Ovary (tissue), 9 donors: ENCODE measurements around the gene ZNF738. TPM values are rescaled to one million over a fixed set of nuclear protein-coding genes. Genes with fewer than 3 reads are reported as not detected.
"Not testable (repeated sequence)": the region's sequence is repeated elsewhere in the genome, so short reads cannot be mapped to it uniquely, and the experiment has no call there.

Experiments used
- DNase-seq, 5 donors: peaks; one replicate each; pipeline ENCODE4 v3.0.0-alpha.2; 2019 to 2020
- H3K27ac ChIP-seq, 2 donors: fragments of 200-600 bp; one replicate each; pipeline versions ENCODE4 v1.5.1 to v1.8.0; 2019 to 2022
- H3K27me3 ChIP-seq: fragments of 200-600 bp; one replicate; pipeline ENCODE4 v1.8.0; 2022
- H3K36me3 ChIP-seq: fragments of 200-600 bp; sonication (generic); one replicate; pipeline ENCODE4 v1.5.1; 2019
- H3K4me1 ChIP-seq: one replicate; pipeline ENCODE4 v1.8.1; 2013; ENCODE audit warnings: mild to moderate bottlenecking, moderate library complexity; ENCODE audit not compliant: insufficient read depth
- H3K4me3 ChIP-seq: fragments of 200-600 bp; sonication (generic); one replicate; pipeline ENCODE4 v1.5.1; 2017
- H3K9me3 ChIP-seq, 2 donors: fragments of 200-600 bp in 1 of 2; sonication (generic) in 1 of 2; one replicate each; pipeline versions ENCODE4 v1.5.1 to v1.8.1; 2013 to 2019; ENCODE audit warnings: mild to moderate bottlenecking in 1 of 2, moderate library complexity in 1 of 2
- EP300 ChIP-seq: sonication (generic); formaldehyde crosslinking; IDR thresholded peaks from one replicate; pipeline ENCODE4 v1.6.1; 2017; ENCODE audit warnings: antibody characterized with exemption
- POLR2A ChIP-seq: fragments of 450-650 bp; IDR thresholded peaks from one replicate; pipeline ENCODE4 v1.6.1; 2017; ENCODE audit warnings: antibody characterized with exemption, mild to moderate bottlenecking, moderate library complexity
- WGBS, 3 donors: extraction: QIAGEN DNeasy Blood & Tissue Kit in 1 of 3; methylation state at CpG; one replicate each; pipeline versions ENCODE4 v1.1.5 to v1.1.7; 2013 to 2017; 5-methylcytosine and 5-hydroxymethylcytosine counted together
- intact Hi-C, 4 donors: fragments of 100-400 bp; cut with DNase I; formaldehyde crosslinking; loops; one replicate each; pipeline versions ENCODE4 v1.11.0 to v1.15.1; 2022 to 2023
- polyA plus RNA-seq, 2 donors: library from polyadenylated mRNA; stranded (reverse); fragments of 200-250 nt in 1 of 2; fragments of 350-450 nt in 1 of 2; fragmentation: Illumina TruSeq in 1 of 2; extraction: RNeasy Lipid Tissue Mini Kit (QIAGEN cat#74804) in 1 of 2; gene quantifications; one replicate each; pipeline ENCODE4 v1.2.3, GENCODE V29; 2013 to 2014
- total RNA-seq, 7 donors: library from RNA; depleted of rRNA in 2 of 7; stranded (reverse); fragments of >200 nt in 2 of 7; fragmentation: NEBNext Ultra II Directional in 3 of 7; extraction: Animal tissue kit (Norgen Biotek cat#: 25700) in 3 of 7; gene quantifications; one replicate each; pipeline versions ENCODE4 v1.1.0 to v1.2.4, GENCODE V29; 2016 to 2023
- TF ChIP-seq, protein P1 (sequence below), 3 donors: fragments of 450-650 bp in 2 of 3; fragments of 200-600 bp in 1 of 3; IDR thresholded peaks; one replicate each; pipeline versions ENCODE4 v1.5.1 to v1.8.0; 2016 to 2022; ENCODE audit warnings: antibody characterized with exemption in 3 of 3, mild to moderate bottlenecking in 1 of 3
- donor health status: DM: no; HTN: no; CAD: no; lungs with moderate emphysema.
- donor health status: DM: no; HTN: no; CAD: no.
- donor health status: Bipolar disorder and iron deficiency.
- donor health status: DM: yes; HTN: yes; CAD: no.
- donor health status: DM: no; HTN: no; CAD: no.
- donor health status: DM: yes; HTN: yes; CAD: no.

The ZNF738 gene
- total and polyA plus RNA-seq, 9 donors, result 4.0 to 12.2 (median 9.1) TPM

DNA sequence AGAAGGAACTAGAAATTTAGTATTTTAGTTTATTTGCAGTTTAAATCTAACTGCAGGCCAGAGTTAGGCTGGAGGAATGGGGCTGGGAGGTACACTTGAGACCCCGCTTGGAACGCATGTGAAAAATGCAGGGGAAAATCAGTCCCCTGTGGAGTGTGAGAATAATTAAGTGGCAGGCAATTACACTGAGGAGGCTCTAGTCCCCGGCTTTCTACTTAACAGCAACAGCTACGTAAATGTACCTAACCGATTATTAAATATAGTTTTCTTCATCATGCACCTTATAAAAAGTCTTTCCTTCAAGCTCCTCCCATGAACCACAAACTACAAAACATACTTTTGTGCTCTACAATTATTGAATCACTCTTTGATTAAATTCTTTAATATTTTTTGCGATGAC, 30.4 kb upstream of the ZNF738 start:
- Histone ChIP-seq H3K27me3 (no peaks in the 10 kb centered on the region), H3K4me3 (peak overlapping the region; percentile 78), H3K4me1 (peaks cover 11% of the 10 kb centered on the region), H3K9me3 (no peaks in the 10 kb centered on the region), H3K36me3 (no peaks in the 10 kb centered on the region), H3K27ac (peak overlapping the region in 1 of 2 donors; percentile 96)
- no peak for DNase-seq
- no peak for TF ChIP-seq POLR2A
- no peak for TF ChIP-seq EP300
- TF ChIP-seq, protein P1, sequence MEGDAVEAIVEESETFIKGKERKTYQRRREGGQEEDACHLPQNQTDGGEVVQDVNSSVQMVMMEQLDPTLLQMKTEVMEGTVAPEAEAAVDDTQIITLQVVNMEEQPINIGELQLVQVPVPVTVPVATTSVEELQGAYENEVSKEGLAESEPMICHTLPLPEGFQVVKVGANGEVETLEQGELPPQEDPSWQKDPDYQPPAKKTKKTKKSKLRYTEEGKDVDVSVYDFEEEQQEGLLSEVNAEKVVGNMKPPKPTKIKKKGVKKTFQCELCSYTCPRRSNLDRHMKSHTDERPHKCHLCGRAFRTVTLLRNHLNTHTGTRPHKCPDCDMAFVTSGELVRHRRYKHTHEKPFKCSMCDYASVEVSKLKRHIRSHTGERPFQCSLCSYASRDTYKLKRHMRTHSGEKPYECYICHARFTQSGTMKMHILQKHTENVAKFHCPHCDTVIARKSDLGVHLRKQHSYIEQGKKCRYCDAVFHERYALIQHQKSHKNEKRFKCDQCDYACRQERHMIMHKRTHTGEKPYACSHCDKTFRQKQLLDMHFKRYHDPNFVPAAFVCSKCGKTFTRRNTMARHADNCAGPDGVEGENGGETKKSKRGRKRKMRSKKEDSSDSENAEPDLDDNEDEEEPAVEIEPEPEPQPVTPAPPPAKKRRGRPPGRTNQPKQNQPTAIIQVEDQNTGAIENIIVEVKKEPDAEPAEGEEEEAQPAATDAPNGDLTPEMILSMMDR (IDR thresholded peaks at IDR 0.05), result no peak
- 1 to 2% (median 2%) methylated on average over 6 of the region's 6 CpGs for WGBS, 3 donors
- intact Hi-C loops, result no loop called here

DNA sequence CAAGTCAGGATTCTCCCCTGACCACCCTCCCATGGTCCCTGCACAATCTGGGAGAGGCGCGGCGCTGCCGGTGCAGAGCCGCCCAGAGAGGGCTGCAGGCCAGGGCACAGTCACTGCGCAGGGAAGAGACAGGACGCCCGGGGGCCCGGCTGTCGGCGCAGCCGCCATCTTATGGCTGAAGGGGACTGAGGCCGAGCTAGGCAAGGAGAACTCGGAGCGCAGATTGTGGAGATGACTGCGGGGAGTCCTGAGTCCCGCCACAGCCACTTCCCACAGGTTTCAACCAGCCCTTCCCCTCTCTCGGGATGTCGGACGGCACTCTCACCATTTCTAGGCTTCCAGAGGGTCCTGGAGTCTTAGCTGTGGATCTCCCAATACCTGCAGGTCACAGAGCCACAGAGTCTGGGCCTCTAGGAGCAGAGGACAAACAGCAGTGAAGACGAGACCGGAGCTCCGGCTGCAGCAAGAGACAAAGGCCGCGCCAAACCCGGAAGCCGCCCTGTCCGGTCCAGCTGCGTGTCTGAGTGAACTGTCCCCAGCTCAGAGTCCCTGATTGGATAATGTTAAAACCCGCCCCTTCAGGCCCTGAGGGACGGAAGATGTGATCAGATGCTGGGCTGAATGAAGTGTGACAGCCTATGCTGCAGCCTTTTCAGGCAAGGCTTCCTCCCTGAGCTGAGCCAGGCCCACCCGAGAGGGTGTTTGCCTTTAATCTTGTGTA, 29.8 kb upstream of the ZNF738 start, which contains the start of gene ZNF708:
Gene ZNF708 (minus strand): TSS at position 526 of the 721 bp plus-strand sequence. CDS start 198 bp downstream, at position 328.
- peak within 1 kb of the TSS; percentile 84 to 96 for H3K27ac ChIP-seq
- no peaks in the 10 kb centered on the region for H3K27me3 ChIP-seq
- intact Hi-C loops, result no loop called here
- H3K4me1 ChIP-seq, result peaks cover 6% of the 10 kb centered on the region
- TF ChIP-seq POLR2A (peak; percentile 66), EP300 (no peak)
- TF ChIP-seq, protein P1 (IDR thresholded peaks at IDR 0.05), result no peak
- no peaks in the 10 kb centered on the region for H3K9me3 ChIP-seq
- DNase-seq, result peak; percentile 82 to 85 (median 85)
- peak within 1 kb of the TSS; percentile 78 for H3K4me3 ChIP-seq
- 0% methylated on average over 32 of the region's 32 CpGs for WGBS, 3 donors
- H3K36me3 ChIP-seq, result no peaks in the 10 kb centered on the region

DNA sequence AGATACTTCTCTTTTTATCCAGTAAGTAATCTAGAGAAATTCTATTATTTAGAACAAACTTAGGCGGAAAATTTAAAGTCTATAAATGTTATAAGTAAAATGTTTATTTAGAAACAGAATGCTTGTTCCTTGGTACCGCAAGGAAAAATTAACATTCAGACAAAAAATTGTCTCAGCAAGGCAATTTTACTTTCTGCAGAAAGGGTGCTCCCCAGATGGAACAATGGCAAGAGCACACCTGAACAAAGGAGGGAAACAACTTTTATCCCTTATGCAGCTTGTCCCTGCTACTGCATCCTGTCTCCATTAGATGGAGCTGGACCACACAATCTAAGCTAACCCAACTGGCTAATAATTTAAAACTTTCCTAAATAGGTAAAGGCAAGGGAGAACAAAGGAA, 23.1 kb upstream of the ZNF738 start:
- WGBS, 3 donors, result 48 to 72% (median 50%) methylated on average over 2 of the region's 2 CpGs
- DNase-seq, result no peak
- H3K4me1 ChIP-seq, result no peaks in the 10 kb centered on the region
- TF ChIP-seq, protein P1 (IDR thresholded peaks at IDR 0.05), result no peak
- H3K27ac ChIP-seq, result no peak overlapping the region
- H3K4me3 ChIP-seq, result no peak overlapping the region
- no peaks in the 10 kb centered on the region for H3K27me3 ChIP-seq
- no peaks in the 10 kb centered on the region for H3K36me3 ChIP-seq
- no peaks in the 10 kb centered on the region for H3K9me3 ChIP-seq
- intact Hi-C loops, result no loop called here

DNA sequence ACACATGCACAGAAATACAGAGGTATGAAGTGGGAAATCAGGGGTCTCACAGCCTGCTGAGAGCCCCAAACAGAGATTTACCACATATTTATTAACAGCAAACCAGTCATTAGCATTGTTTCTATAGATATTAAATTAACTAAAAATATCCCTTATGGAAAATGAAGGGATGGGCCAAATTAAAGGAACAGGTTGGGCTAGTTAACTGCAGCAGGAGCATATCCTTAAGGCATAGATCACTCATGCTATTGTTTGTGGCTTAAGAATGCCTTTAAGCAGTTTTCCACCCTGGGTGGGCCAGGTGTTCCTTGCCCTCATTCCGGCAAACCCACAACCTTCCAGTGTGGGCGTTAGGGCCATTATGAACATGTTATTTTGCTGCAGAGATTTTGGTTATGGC, 14.0 kb upstream of the ZNF738 start:
- 45 to 65% (median 47%) methylated on average over 2 of the region's 2 CpGs for WGBS, 3 donors
- H3K27ac ChIP-seq, H3K9me3 ChIP-seq, intact Hi-C loops, H3K36me3 ChIP-seq, H3K4me1 ChIP-seq, DNase-seq, H3K27me3 ChIP-seq, H3K4me3 ChIP-seq: not testable (repeated sequence)

DNA sequence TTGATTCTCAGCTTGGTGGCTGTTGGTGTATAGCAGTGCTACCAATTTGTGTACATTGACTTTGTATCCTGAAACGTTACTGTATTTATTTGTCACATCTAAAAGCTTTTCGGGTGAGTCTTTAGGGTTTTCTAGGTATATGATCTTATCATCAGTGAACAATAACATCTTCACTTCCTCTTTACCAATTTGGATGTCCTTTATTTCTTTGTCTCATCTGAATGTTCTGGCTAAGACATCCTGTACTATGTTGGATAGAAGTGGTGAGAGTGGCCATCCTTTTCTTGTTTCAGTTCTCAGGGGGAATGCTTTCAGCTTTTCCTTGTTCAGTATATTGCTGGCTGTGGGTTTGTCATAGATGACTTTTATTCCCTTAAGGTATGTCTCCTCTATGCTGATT, 6.0 kb upstream of the ZNF738 start:
- no peak overlapping the region for H3K4me3 ChIP-seq
- WGBS, 3 donors, result 34 to 73% (median 43%) methylated on average over 2 of the region's 2 CpGs
- H3K27me3 ChIP-seq, result no peaks in the 10 kb centered on the region
- H3K36me3 ChIP-seq, result no peaks in the 10 kb centered on the region
- H3K9me3 ChIP-seq, result no peaks in the 10 kb centered on the region
- DNase-seq, result no peak
- H3K27ac ChIP-seq, result no peak overlapping the region
- intact Hi-C loops, result no loop called here
- TF ChIP-seq, protein P1 (IDR thresholded peaks at IDR 0.05), result no peak
- TF ChIP-seq POLR2A (no peak), EP300 (no peak)
- H3K4me1 ChIP-seq, result no peaks in the 10 kb centered on the region
